Bladder microvascular endothelial cell (primary cell): ENCODE results near the gene TREX2. TPM values are rescaled to one million over a fixed set of nuclear protein-coding genes. Genes with fewer than 3 reads are reported as not detected.

Experiments
- total RNA-seq: library from RNA; depleted of rRNA; stranded (reverse); fragments of >200 nt; gene quantifications from 2 replicates; pipeline ENCODE4 v1.2.3, GENCODE V29; 2014

Gene TREX2
- total RNA-seq: 2.1 and 7.3 TPM in 2 replicates

DNA sequence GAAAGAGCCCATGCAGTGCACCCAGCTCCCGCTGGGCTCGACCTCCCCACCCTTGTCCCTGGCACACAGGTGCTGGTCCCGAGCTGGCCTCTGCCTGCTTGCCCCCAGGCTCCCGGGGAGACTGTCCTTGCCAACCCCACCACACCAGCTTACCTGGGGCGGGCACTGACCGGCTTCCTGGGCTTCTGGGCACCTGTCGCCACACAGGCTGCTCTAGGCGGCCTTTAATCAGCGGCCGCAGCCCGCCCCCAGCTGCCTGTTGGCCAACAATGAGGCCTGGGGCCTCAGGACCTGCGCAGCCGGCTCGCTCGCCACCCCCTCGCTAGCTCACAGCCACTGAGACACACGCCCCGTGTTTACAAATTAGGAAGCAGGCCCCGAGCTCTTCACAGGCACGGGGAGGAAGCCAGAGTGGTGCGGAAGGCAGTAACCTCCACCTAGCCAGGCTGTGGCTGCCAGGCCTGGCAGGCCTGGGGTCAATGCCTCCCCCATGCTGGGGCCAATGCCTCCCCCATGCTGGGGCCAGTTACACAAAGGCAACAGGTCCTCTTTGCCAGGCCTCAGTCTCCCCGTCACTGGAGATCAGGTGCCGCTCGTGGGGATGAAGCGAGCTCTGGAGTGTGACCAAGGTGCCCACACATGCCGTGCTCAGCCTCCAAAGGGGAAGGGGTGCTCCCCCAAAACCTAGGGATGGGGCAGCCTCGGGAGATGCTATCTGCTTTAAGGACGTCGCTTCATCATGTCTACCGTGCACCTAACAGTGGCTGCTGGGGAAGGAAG lies at the start of gene TREX2:
Gene TREX2, minus strand, starts transcription at position 201 of the 780 bp plus-strand sequence. CDS start 626 bp downstream, outside the sequence.

GRCh38 chrX:153494541-153495361 lies 48.9 kb upstream of the TREX2 start, which contains the start of gene BGN:
Gene BGN, plus strand, starts transcription at chrX:153494980. Its CDS starts 9,652 bp downstream, at chrX:153504632.

DNA sequence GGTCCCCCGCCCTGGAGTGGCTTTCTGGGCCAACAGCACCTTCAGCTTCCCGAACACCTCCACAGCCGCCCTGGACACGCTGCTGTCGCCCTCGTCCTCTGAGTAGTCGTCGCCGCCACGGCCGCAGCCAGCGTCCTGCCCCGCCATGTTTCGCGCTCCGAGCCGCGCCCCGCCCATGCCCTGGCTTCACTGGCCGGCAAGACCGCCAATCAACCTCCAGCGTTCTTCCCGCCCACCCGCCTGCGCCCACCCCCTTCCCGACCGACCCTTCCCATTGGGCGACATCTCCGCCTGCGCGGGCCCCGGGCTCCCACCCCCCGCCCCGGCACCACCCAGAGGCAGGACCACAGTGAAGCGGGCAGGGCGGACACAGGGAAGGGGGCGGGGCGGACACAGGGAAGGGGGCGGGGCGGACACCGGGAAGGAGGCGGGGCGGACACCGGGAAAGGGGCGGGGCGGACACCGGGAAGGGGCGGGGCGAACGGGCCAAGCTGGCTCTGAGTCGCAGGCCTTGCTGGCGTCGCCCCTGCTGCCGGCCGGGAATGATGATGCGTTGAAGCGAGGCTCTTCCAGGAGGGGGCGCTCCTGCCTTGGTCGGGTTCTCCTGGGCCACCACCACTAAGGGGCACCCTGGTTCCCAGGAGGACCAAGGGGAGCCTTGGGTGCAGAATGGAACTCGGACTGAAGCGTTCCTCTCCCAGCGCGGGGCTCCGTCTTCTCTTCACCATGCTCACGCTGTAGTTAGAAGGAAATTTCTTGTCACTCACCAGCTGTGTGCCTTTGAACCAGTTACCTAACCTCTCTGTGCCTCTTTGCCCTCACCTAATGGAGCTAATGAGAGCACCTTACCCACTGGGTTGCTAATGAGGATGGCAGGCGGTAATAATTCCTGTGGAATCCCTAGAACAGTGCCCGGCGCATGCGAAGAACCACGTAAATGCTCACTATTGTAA lies 24.8 kb upstream of the TREX2 start, which contains the start of gene HAUS7:
Gene HAUS7, minus strand, starts transcription at position 166 of the 953 bp plus-strand sequence. Its CDS starts 19 bp downstream, at position 147.

DNA sequence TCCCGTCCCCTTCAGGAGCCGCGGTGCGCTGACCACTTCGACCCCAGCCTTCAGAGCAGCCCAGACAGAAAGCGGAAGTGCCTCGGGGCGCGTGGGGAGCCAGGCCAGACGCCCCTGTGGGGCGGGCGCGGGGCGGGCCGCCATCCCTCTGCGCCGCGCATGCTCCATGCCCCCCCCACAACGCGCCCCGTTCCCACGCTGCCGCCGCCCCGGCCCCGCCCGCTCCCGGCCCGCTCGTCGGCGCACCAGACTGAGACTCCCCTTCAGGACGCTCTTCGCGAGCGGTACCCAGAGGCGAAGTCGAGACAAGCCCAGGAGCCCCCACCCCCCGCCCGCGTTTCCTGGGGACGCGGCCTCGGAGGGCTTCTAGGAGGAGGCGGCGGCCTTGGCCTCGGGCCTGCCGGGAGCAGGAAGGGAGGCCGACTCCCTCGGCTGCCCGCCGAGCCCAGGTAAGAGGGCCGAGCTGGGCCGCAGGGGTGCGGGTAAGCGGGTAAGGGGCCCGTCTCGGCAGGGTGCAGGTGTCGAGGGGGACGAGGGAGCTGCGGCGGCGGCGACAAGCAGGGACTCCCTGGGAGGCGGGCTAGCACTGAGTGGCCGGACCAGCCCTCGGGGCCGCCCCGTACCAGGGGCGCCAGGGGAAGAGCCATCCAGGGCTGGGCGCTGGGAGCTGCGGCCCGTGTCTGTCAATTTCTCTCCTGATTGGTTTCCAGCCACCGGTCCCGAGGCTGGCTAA lies 34.4 kb downstream of the TREX2 start, which contains the start of gene ZFP92:
Gene ZFP92, plus strand, starts transcription at position 218 of the 733 bp plus-strand sequence. CDS start 6,851 bp downstream, outside the sequence.

DNA sequence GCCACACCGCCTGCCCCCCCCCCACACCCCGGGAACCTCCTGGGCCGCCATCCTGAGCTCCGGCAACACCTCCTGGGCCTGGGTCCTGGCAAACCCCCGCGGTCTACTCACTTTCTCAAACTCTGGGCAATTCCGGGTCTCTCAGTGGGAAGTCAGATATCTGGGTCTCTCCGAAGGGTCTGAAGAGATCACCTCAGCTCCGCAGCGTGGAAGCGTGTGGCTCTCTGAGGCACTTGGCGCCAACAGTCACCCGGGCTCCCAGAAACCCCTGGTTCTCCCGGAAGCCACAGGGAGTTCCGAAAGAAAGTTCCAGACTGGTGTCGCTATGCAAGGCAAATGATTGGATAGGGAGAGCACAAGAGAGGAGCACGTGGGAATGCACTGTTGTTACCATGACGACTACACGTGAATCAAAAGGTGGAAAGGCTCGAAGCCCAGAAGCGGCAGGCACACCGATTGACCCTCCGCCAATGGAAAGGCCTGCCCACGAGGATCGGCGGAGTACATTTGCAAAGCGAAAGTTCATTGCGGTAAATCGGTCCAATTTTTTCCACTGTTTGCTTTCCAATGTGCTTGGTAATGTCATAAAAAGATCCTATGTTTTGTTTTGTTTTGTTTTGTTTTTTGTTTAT lies 44.6 kb downstream of the TREX2 start, which contains the start of gene PNMA6E:
Gene PNMA6E, minus strand, starts transcription at position 218 of the 632 bp plus-strand sequence. CDS start 2,501 bp downstream, outside the sequence.

Other genes with a start within 250 kb of the TREX2 start
- gene PNMA6F, start 124.3 kb downstream of the TREX2 start, total RNA-seq: not detected in 2 replicates
- gene ZNF275, start 111.9 kb downstream of the TREX2 start, total RNA-seq: 2.8 and 5.5 TPM in 2 replicates
- gene PNMA6E, start 44.7 kb downstream of the TREX2 start, total RNA-seq: not detected in 2 replicates
- gene ZFP92, start 34.6 kb downstream of the TREX2 start, total RNA-seq: under 0.01 and 0.69 TPM in 2 replicates
- 15.9 and 21.5 TPM in 2 replicates for gene HAUS7, start 24.5 kb upstream of the TREX2 start, total RNA-seq
- 4.4 and 81.7 TPM in 2 replicates for gene BGN, start 48.9 kb upstream of the TREX2 start, total RNA-seq
- under 0.01 TPM in 1 of 2 replicates, not detected in the other for gene ATP2B3, start 71.6 kb upstream of the TREX2 start, total RNA-seq
- gene CCNQ, start 153.1 kb upstream of the TREX2 start, total RNA-seq: 28.4 and 38.2 TPM in 2 replicates
- under 0.01 and 0.13 TPM in 2 replicates for gene DUSP9, start 201.1 kb upstream of the TREX2 start, total RNA-seq
- gene PNCK, start 227.8 kb upstream of the TREX2 start, total RNA-seq: not detected in 2 replicates
- gene SLC6A8, start 241.9 kb upstream of the TREX2 start, total RNA-seq: 1.6 and 5.5 TPM in 2 replicates